HL-60 (cell line): ENCODE data around the gene P2RX3.

Experiments
- CTCF ChIP-seq: IDR thresholded peaks from one replicate; pipeline ENCODE4 v1.5.1; 2011; ENCODE audit warnings: low read length, control low read depth, inconsistent platforms; ENCODE audit not compliant: insufficient read depth
- POLR2AphosphoS5 ChIP-seq: IDR thresholded peaks from 2 replicates; pipeline ENCODE4 v1.6.1; 2012; ENCODE audit warnings: low read depth
- REST ChIP-seq: IDR thresholded peaks from 2 replicates; pipeline ENCODE4 v1.6.1; 2012; ENCODE audit warnings: low read depth; ENCODE audit not compliant: insufficient replicate concordance
- SPI1 ChIP-seq: IDR thresholded peaks from 2 replicates; pipeline ENCODE4 v1.6.1; 2012; ENCODE audit warnings: low read depth, mild to moderate bottlenecking, borderline replicate concordance

- no peak for TF ChIP-seq CTCF
- no peak for TF ChIP-seq REST
- TF ChIP-seq POLR2AphosphoS5: no peak
- TF ChIP-seq SPI1: no peak
Measured at GRCh38 chr11:57301711-57302423, 36.3 kb upstream of the P2RX3 start.
